BLaER1 (cell line): ENCODE measurements around the gene NOXRED1.

Experiments
- H3K27ac ChIP-seq: shearing (Covaris generic); formaldehyde crosslinking; 2 replicates; pipeline ENCODE4 v1.8.1; 2022
- H3K27me3 ChIP-seq: shearing (Covaris generic); formaldehyde crosslinking; 2 replicates; pipeline ENCODE4 v1.8.1; 2022
- H3K36me3 ChIP-seq: shearing (Covaris generic); formaldehyde crosslinking; 2 replicates; pipeline ENCODE4 v1.8.1; 2022
- H3K4me1 ChIP-seq: shearing (Covaris generic); formaldehyde crosslinking; 2 replicates; pipeline ENCODE4 v1.8.1; 2022
- H3K4me2 ChIP-seq: shearing (Covaris generic); formaldehyde crosslinking; 2 replicates; pipeline ENCODE4 v1.8.1; 2022
- H3K4me3 ChIP-seq: shearing (Covaris generic); formaldehyde crosslinking; 2 replicates; pipeline ENCODE4 v1.8.1; 2022
- H3K9ac ChIP-seq: shearing (Covaris generic); formaldehyde crosslinking; 2 replicates; pipeline ENCODE4 v1.8.1; 2022
- H3K9me3 ChIP-seq: shearing (Covaris generic); formaldehyde crosslinking; 2 replicates; pipeline ENCODE4 v1.8.1; 2022
- H4K20me1 ChIP-seq: shearing (Covaris generic); formaldehyde crosslinking; 2 replicates; pipeline ENCODE4 v1.8.1; 2022
- Cebpa-rat ChIP-seq: shearing (Covaris generic); IDR thresholded peaks from 2 replicates; pipeline ENCODE4 v1.8.1; 2022

NOXRED1 gene

GRCh38 chr14:77347751-77348150, 75.6 kb downstream of the NOXRED1 start:
- no peak overlapping the region for H3K4me3 ChIP-seq
- H3K4me2 ChIP-seq: no peak overlapping the region
- TF ChIP-seq Cebpa-rat: no peak
- no peak overlapping the region for H3K9ac ChIP-seq
- H3K36me3 ChIP-seq: peaks cover 37% of the 10 kb centered on the region
- H3K27me3 ChIP-seq: no peaks in the 10 kb centered on the region
- H3K27ac ChIP-seq: no peak overlapping the region
- no peaks in the 10 kb centered on the region for H4K20me1 ChIP-seq
- no peaks in the 10 kb centered on the region for H3K4me1 ChIP-seq
- H3K9me3 ChIP-seq: no peaks in the 10 kb centered on the region

DNA sequence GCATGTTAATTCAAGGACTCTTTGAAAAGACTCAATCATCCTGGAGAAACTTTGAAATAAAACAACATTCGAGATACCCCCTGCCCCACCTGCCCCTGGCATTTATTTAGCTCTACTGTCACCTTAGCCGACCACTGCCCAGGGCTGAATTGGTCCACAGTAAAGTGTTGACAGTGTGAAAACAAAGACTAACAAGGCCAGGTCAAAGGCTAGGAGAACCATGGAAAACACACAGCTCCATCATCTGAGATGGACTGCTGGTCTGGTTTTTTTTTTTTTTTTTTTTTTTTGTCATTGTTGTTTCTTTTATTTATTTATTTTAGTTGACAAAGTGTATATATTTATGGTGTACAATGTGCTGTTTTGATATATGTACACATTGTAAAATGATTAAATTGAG, 76.8 kb downstream of the NOXRED1 start:
- no peak for TF ChIP-seq Cebpa-rat

DNA sequence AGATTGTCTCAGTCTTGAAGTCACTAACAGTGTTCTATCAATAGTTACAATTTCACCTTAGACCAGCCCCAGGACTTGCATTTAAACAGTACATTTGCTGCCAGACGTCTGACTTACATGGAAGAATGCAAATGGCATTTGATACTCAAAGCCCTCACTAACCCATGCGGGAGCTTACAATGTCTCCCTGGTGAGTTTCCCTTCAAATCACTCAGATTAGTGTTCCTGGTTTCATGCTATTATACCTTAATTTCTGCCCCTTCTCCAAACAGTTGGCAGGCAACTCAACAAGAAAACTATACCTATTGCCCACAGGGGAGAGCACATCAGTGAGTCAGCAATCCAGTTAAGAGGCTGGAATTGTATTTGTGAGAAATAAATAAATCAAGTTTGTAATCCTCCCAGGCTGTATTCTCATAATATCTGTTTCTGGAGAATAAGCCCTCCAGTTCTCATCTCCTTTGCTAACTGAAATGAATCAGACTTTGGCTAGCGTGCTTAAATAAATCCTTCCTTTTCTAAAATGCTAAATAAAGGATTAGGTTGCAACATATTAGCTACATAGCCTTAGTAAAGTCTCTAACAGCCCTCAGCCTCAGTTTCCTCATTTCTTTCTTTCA, 78.8 kb downstream of the NOXRED1 start:
- H4K20me1 ChIP-seq: no peaks in the 10 kb centered on the region
- no peaks in the 10 kb centered on the region for H3K9me3 ChIP-seq
- H3K4me2 ChIP-seq: no peak overlapping the region
- H3K4me1 ChIP-seq: no peaks in the 10 kb centered on the region
- H3K36me3 ChIP-seq: peaks cover 60% of the 10 kb centered on the region
- no peak for TF ChIP-seq Cebpa-rat
- H3K4me3 ChIP-seq: no peak overlapping the region
- no peak overlapping the region for H3K9ac ChIP-seq
- no peaks in the 10 kb centered on the region for H3K27me3 ChIP-seq
- no peak overlapping the region for H3K27ac ChIP-seq

More for the DNA sequence above, 76.8 kb downstream of the NOXRED1 start:
- no peak overlapping the region for H3K9ac ChIP-seq
- no peaks in the 10 kb centered on the region for H3K27me3 ChIP-seq
- H3K4me1 ChIP-seq: no peaks in the 10 kb centered on the region
- no peak overlapping the region for H3K4me3 ChIP-seq
- H3K4me2 ChIP-seq: no peak overlapping the region
- no peaks in the 10 kb centered on the region for H4K20me1 ChIP-seq
- no peak overlapping the region for H3K27ac ChIP-seq
- H3K9me3 ChIP-seq: no peaks in the 10 kb centered on the region
- peaks cover 49% of the 10 kb centered on the region for H3K36me3 ChIP-seq
